HG03378 (cell line): ENCODE data around the gene MYL12A.
A peak's percentile ranks its signal among the peaks of the same experiment; 100 is the strongest.
"Not testable (repeated sequence)": the region's sequence is repeated elsewhere in the genome, so short reads cannot be mapped to it uniquely, and the experiment has no call there.

Experiments
- ATAC-seq: cut with Tn5 transposase; IDR thresholded peaks from one replicate; pipeline ENCODE4 v1.9.1; 2021; ENCODE audit warnings: mild to moderate bottlenecking, moderate library complexity; ENCODE audit not compliant: unreplicated experiment

Gene MYL12A

DNA sequence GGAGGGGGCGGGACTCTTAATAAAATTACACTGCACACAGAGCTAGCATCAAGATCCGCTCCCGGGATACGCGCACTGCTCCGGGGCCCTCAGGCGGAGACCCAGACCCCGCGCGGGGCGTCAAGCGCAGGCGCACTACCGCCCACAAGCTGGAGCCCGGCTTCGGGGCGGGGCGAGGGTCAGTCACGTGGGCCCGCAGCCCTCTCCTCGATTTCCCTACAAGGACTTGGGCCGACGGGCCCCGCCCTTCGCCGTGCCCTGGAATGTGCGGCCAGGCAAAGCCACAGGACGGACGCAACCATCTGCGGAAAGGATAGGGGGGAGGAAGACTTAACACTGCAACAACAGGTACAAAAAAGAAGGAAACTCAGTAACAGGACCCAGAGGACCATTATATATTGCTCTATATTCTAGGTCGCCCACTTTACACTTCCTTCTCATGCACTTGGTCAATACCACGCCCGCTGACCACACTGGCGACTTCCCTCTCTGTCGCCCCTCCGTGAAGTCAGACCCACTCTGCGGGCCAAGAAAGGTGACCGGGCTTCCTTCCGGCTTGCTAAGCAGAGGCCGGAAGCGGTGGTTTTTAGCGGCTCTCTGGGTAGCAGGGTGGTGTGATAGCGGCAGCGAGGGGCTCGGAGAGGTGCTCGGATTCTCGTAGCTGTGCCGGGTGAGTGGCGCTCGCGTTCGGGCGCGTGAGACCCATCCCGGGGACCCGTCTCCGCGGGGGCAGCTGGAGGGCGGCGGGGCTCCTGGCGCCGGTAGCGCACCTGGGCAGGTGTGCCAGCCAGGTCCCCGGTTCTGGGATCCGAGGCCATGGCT lies at the start of gene MYL12A:
Gene MYL12A, plus strand, starts transcription at position 562 of the 822 bp plus-strand sequence. CDS start 5,447 bp downstream, outside the sequence.
- peak; percentile 81 for ATAC-seq

GRCh38 chr18:3198260-3198860 lies 49.2 kb upstream of the MYL12A start:
- ATAC-seq: not testable (repeated sequence)

DNA sequence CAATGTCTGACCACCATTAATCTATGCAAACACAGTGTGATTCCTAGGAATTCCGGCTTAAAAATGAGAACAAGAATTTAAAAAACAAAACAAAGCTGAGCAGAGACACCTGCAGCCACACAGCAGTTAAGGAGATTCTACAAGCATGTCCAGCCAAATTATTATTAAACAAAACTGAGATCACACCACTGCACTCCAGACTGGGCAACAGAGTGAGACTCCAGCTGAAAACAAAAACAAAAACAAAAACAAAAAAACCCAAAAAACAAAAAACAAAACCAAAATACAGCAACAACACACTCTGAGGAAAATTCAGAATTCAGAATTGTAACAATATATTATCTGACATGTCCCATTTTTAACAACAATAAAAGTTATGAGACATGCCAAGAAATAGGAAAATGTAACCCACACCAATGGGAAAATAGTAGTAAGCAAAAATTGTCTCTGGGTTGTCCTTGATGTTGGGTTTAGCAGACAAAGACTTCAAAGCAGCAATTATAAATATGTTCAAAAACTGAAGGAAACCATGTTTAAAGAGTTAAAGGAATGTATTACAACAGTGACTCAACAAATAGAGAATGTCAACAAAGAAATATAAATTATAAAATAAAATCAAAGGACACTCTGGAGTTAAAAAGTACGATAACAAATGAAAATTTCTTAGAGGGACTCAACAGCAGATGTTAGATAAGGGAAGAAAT lies 47.5 kb upstream of the MYL12A start:
- no peak for ATAC-seq

- no peak for ATAC-seq
Observed at GRCh38 chr18:3205239-3205638, 42.4 kb upstream of the MYL12A start.

- ATAC-seq: no peak
Observed at GRCh38 chr18:3207565-3207964, 40.0 kb upstream of the MYL12A start.

DNA sequence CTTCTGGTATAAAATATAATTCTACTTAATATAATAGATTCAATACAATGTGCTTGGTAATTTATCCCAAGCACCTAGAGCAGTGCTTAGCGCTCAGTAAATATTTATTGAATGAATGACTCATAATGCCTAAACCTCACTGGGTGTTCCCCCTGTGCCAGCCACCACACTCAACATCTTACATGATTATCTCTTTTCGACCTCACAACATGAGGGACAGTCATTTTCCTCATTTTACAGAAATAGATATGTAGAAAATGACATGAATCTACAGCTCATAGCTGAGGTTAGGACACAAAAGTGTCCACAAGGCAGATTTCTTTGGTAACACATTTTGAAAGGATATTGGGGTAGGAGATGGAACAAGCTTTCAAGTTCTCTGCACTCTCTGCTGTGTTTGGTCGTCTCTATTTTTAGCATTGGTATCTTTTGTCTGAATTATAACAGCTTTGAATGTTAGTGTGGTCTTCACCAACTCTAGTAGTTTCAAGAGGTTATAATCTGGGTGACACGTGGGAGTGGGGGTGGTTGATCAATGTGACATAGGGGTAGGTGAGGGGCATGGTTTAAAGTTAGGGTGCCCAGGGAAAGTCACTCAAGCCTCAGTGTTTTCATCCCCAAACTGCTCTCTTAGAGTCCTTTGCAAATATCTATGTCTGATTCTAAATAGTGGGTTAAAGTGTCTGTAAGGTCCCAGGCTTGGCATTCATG lies 37.6 kb upstream of the MYL12A start:
- peak; percentile 83 for ATAC-seq

- no peak for ATAC-seq
Observed at GRCh38 chr18:3211236-3211992, 36.2 kb upstream of the MYL12A start.

DNA sequence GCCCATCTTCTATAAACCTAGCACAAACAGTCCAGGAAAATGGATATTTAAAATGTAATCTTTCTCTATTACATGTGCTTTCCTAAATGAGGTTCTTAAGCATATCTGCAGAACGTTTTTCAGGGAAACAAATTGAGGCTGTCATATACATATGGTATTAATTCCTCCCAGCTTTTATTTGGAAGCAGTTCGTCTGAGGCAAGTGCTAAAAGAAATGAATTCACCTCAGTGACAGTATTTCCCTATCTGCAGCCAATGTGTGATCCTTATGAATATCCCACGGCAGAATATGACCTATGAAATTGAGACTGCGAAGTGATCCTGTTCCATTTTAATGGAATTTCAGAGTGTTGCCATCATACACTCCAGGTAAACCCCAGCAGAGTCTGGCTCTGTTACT lies 34.9 kb upstream of the MYL12A start:
- no peak for ATAC-seq

GRCh38 chr18:3213300-3214059 lies 34.1 kb upstream of the MYL12A start:
- no peak for ATAC-seq

GRCh38 chr18:3214855-3215637 lies 32.6 kb upstream of the MYL12A start:
- ATAC-seq: no peak

DNA sequence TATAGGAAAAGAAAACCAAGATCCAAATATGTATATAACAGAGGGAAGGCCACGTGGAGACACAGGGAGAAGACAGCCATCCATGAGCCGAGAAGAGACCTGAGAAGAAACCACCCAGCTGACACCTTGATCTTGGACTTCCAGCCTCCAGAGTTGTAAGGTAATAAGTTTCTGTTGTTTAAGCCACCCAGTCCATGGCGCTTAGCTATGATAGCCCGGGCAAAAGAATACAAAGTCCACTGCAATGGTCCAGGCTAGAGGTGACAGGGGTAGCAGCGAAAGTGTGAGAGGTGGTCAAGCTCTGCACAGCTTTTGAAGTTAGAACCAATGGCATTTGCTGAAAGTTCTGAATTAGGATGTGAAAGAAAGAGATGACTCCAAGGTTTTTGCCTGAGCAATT lies 30.6 kb upstream of the MYL12A start:
- ATAC-seq: no peak

DNA sequence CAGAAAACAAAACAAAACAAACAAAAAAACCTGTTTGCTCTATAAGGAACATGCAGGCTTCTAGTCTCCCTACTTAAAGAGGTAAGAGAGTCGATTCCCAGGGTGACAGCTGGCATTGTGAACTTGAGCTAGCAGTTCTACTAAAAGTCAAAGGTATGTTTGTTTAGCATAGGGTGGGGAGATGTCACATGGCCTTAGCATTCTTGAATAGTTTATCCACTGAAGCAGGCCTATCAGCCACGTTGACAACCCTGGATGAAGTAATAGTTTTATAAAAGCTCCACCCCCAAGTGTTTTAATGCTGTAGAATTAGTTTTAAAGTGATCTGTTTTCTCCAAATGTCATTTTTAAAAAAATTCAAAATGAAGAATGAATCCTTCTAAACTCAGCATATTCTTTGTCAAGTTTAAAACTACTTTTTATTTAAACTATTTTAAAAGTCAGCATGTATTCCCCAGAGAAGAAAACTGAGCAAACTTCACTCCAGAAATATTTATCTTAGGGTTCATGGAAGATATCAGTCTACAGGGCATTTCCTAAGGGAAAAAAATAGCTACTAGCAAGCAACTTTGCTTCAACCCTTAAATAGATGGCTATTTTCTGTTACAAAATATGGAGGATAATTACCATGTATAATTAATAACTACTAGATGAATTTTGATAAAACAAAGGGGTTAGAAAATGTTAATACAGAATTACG lies 29.5 kb upstream of the MYL12A start:
- no peak for ATAC-seq

GRCh38 chr18:3218819-3219218 lies 28.8 kb upstream of the MYL12A start:
- no peak for ATAC-seq

GRCh38 chr18:3219241-3219630 lies 28.4 kb upstream of the MYL12A start:
- no peak for ATAC-seq

GRCh38 chr18:3219631-3220335 lies 27.8 kb upstream of the MYL12A start, which contains the start of gene MYOM1:
TSS of gene MYOM1 (minus strand) at chr18:3219968. CDS start at chr18:3215223, 4,745 bp downstream.
- ATAC-seq: no peak

- not testable (repeated sequence) for ATAC-seq
Observed at GRCh38 chr18:3220868-3221267, 26.7 kb upstream of the MYL12A start.

GRCh38 chr18:3221496-3221895 lies 26.1 kb upstream of the MYL12A start:
- no peak for ATAC-seq

GRCh38 chr18:3223356-3223755 lies 24.2 kb upstream of the MYL12A start:
- ATAC-seq: no peak
